ENCODE measurements around the gene INTS2.

DNA sequence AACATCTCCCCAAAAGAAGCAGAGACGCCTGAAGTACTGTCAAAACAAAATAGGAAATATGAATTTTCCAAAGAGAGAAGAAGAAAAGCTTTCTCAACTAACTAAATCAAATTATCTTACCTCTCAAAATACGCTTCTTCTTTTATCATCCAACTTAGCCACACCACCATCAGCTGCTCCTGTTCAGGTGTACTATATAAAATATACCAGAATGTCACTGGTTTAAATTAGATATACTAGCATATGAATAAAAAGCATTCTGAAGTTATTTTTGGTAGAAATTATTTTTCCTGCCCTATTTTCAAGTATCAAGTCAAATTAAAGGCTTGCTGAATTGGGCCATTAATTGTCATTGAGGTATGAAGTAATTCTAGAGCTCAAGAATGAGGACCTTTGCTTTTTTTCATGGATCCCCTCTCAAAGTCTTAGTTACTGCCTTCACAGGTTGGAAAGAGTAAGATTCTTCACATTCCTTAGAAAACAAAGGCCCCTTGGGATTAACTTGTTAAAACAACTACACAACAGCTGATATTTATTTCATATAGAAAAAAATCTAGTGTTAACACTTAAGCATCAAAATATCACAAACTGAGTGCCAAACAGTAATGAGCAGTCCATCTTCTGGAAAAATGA lies 30.1 kb downstream of the INTS2 start:
- TF ChIP-seq, protein P1, sequence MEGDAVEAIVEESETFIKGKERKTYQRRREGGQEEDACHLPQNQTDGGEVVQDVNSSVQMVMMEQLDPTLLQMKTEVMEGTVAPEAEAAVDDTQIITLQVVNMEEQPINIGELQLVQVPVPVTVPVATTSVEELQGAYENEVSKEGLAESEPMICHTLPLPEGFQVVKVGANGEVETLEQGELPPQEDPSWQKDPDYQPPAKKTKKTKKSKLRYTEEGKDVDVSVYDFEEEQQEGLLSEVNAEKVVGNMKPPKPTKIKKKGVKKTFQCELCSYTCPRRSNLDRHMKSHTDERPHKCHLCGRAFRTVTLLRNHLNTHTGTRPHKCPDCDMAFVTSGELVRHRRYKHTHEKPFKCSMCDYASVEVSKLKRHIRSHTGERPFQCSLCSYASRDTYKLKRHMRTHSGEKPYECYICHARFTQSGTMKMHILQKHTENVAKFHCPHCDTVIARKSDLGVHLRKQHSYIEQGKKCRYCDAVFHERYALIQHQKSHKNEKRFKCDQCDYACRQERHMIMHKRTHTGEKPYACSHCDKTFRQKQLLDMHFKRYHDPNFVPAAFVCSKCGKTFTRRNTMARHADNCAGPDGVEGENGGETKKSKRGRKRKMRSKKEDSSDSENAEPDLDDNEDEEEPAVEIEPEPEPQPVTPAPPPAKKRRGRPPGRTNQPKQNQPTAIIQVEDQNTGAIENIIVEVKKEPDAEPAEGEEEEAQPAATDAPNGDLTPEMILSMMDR (IDR thresholded peaks at IDR 0.05): no peak
- TF ChIP-seq POLR2A (IDR thresholded peaks at IDR 0.05) (no peak), POLR2AphosphoS5 (IDR thresholded peaks at IDR 0.05) (no peak), EP300 (IDR thresholded peaks at IDR 0.05) (no peak)

Data from stomach (tissue), 4 donors.